ENCODE results near the gene CGB2. TPM values are rescaled to one million over a fixed set of nuclear protein-coding genes. Genes with fewer than 3 reads are reported as not detected.
"Not testable (repeated sequence)": the region's sequence is repeated elsewhere in the genome, so short reads cannot be mapped to it uniquely, and the experiment has no call there.

The CGB2 gene
- total RNA-seq, 2 donors from 2014 or later, result not detected

GRCh38 chr19:49017666-49018351, 13.9 kb upstream of the CGB2 start:
- peak; percentile 59 for ATAC-seq (replicated peaks)
- Mint-ChIP-seq H3K4me1 (peaks cover 15% of the 10 kb centered on the region), H3K27me3 (peaks cover 4% of the 10 kb centered on the region), H3K4me3 (peak overlapping the region; percentile 94), H3K36me3 (ENCODE audit: low read depth) (peaks cover 19% of the 10 kb centered on the region), H3K27ac (no peak overlapping the region), H3K9me3 (no peaks in the 10 kb centered on the region)

- Mint-ChIP-seq H3K27ac (peak overlapping the region; percentile 90), H3K4me3 (peak overlapping the region; percentile 94), H3K4me1 (peaks cover 15% of the 10 kb centered on the region), H3K36me3 (ENCODE audit: low read depth) (peaks cover 12% of the 10 kb centered on the region)
- not testable (repeated sequence) for H3K9me3 Mint-ChIP-seq, H3K27me3 Mint-ChIP-seq
- peak; percentile 11 for ATAC-seq (replicated peaks)
Observed at GRCh38 chr19:49018388-49019241, 13.1 kb upstream of the CGB2 start.

GRCh38 chr19:49019242-49019932, 12.3 kb upstream of the CGB2 start:
- peaks cover 15% of the 10 kb centered on the region for H3K4me1 Mint-ChIP-seq
- H3K4me3 Mint-ChIP-seq, result peak overlapping the region; percentile 94
- no peaks in the 10 kb centered on the region for H3K9me3 Mint-ChIP-seq
- H3K36me3 Mint-ChIP-seq (ENCODE audit: low read depth), result peaks cover 7% of the 10 kb centered on the region
- peaks cover 4% of the 10 kb centered on the region for H3K27me3 Mint-ChIP-seq
- H3K27ac Mint-ChIP-seq, result peak overlapping the region; percentile 90
- ATAC-seq (replicated peaks), result peak; percentile 63

DNA sequence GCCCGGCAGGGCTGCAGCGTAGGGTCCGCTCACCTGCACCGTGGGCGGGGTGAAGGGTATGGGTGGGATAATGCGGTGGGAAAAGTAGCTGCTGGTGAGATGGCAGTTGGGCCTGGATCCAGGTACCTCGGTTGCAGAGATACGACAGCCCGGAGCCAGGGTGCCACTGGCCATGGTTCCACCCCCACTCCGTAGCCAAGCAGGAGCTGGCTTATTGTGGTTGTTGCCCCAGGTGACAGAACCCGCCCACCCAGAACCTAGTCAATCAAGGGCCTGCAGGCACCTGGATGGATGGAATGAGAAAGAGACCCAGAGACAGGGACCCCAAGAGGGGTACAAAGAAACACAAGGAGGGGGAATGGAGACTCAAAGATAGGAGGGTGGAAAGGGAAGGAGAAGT, 11.3 kb upstream of the CGB2 start:
- Mint-ChIP-seq H3K9me3 (no peaks in the 10 kb centered on the region), H3K4me3 (peak overlapping the region; percentile 94), H3K27me3 (peaks cover 4% of the 10 kb centered on the region), H3K36me3 (ENCODE audit: low read depth) (no peaks in the 10 kb centered on the region), H3K4me1 (peaks cover 15% of the 10 kb centered on the region), H3K27ac (no peak overlapping the region)
- ATAC-seq (replicated peaks), result no peak

DNA sequence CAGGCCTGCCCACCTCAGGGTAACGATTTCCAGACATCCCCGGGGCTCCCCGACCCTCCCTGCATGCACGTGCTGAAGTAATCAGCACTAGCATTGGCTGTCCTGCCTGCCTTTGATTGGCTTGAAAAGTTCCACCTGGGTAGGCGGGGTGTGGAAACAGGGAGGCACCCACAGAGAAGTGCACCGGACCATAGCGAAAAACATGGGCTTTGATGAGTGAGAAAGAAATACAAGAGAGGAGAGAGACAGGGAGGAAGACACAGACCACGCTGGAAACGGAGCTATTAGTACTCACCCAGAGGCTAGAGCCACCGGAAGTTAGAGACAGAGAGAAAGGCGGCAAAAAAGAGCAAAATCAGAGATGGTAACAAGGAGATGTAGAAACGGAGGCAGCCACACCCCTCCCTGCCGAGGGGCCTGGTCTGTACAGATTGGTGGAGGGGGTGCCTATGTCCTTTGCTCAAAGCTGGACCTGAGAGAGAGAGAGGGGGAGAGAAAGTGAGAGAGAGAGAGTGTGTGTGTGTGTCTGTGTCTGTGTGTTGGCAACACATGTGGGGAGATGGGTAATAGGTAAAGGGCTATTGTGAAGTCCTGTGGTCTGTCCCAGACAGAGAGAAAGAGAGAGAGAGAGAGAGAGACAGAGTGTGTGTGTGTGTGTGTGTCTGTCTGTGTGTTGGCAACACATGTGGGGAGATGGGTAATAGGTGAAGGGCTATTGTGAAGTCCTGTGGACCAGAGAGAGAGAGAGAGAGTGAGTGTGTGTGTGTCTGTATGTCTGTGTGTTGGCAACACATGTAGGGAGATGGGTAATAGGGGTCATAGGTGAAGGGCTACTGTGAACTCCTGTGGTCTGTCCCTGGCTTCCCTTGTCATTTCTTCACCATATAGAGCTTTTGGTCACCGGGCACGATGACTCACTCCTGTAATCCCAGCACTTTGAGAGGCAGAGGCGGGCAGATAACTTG, 10.5 kb upstream of the CGB2 start:
- H3K4me3 Mint-ChIP-seq, result peak overlapping the region; percentile 94
- peak; percentile 58 for ATAC-seq (replicated peaks)

GRCh38 chr19:49022116-49022515, 9.6 kb upstream of the CGB2 start:
- ATAC-seq (replicated peaks), result no peak
- H3K9me3 Mint-ChIP-seq, result no peaks in the 10 kb centered on the region
- H3K4me1 Mint-ChIP-seq, result peaks cover 15% of the 10 kb centered on the region
- H3K27me3 Mint-ChIP-seq, result peaks cover 4% of the 10 kb centered on the region
- no peaks in the 10 kb centered on the region for H3K36me3 Mint-ChIP-seq (ENCODE audit: low read depth)
- no peak overlapping the region for H3K4me3 Mint-ChIP-seq
- H3K27ac Mint-ChIP-seq, result no peak overlapping the region

More for the DNA sequence above, 10.5 kb upstream of the CGB2 start:
- H3K9me3 Mint-ChIP-seq, result no peaks in the 10 kb centered on the region
- H3K27ac Mint-ChIP-seq, result no peak overlapping the region
- no peaks in the 10 kb centered on the region for H3K36me3 Mint-ChIP-seq (ENCODE audit: low read depth)
- peaks cover 15% of the 10 kb centered on the region for H3K4me1 Mint-ChIP-seq
- H3K27me3 Mint-ChIP-seq, result peaks cover 4% of the 10 kb centered on the region

DNA sequence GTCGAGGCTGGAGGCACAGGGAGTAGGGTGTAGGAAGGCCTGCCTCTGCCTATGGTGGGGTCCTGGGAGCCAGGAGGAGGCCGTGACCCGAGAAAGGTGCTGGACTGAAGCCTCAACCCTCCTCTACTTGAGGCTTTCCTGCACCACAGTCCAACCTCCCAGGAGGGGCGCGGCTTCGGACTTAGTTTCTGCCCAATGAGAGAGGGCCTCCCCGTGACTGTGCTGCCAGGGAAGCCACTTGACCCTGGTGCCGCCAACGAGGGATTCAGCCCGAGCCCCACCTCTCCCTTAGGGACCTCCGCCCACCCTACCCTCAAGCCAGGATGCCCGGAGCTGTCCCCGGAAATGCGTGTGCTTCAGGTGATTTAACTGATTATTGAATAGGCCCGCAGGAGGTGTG, 7.5 kb upstream of the CGB2 start, which contains the start of gene CGB3:
CGB3 (minus strand) TSS at position 101 of the 400 bp plus-strand sequence. CDS start 362 bp downstream, outside the sequence.
- not testable (repeated sequence) for H3K27ac Mint-ChIP-seq; H3K27me3 Mint-ChIP-seq; ATAC-seq (replicated peaks); H3K36me3 Mint-ChIP-seq (ENCODE audit: low read depth); H3K9me3 Mint-ChIP-seq; H3K4me3 Mint-ChIP-seq
- peaks cover 11% of the 10 kb centered on the region for H3K4me1 Mint-ChIP-seq

- not testable (repeated sequence) for H3K9me3 Mint-ChIP-seq; H3K4me3 Mint-ChIP-seq; H3K27ac Mint-ChIP-seq; H3K4me1 Mint-ChIP-seq; H3K36me3 Mint-ChIP-seq (ENCODE audit: low read depth); ATAC-seq (replicated peaks); H3K27me3 Mint-ChIP-seq
Observed at GRCh38 chr19:49025088-49025487, 6.6 kb upstream of the CGB2 start.

- not testable (repeated sequence) for H3K36me3 Mint-ChIP-seq (ENCODE audit: low read depth); H3K4me1 Mint-ChIP-seq; H3K4me3 Mint-ChIP-seq; H3K9me3 Mint-ChIP-seq; H3K27me3 Mint-ChIP-seq; H3K27ac Mint-ChIP-seq; ATAC-seq (replicated peaks)
Observed at GRCh38 chr19:49025599-49025998, 6.1 kb upstream of the CGB2 start.

DNA sequence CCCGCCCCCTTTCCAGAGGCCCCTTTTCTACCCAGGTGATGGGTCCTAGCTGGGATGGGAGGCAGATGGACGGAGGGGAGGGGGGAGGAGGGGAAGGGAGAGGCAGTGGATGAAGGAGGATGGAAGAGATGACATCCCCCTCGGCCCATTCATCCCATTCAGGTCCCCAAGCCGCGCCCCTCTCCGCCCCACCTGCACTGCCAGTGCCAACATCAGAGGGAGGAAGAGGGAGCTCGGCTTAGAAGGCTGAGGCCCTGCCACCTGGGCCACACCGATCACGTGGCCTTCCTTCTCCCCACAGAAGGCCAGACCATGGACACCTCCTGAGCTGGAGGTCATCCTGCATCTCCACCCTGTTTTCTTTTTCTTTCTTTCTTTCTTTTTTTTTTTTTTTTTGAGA, 3.0 kb upstream of the CGB2 start:
- ATAC-seq (replicated peaks); H3K4me3 Mint-ChIP-seq; H3K9me3 Mint-ChIP-seq; H3K36me3 Mint-ChIP-seq (ENCODE audit: low read depth); H3K27me3 Mint-ChIP-seq; H3K4me1 Mint-ChIP-seq; H3K27ac Mint-ChIP-seq: not testable (repeated sequence)

DNA sequence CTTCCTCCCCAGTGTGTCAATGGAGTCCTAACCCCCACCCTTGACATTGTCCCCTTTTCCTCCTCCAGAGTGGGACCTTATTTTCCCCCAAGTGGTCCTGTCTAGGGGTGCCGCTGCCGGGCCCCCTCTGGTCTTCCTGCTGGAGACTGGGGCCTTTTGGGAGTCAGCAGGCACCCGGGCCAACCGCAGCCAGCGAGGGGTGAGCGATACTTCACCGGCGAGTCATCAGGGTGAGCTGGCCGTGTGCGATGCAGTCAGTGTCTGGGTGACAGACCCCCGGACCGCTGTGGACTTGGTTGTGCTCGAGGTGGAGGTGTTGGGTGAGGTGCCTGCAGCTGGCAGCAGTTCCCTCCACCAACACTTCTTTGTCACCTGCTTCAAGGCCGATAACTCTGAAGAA, 1.9 kb upstream of the CGB2 start:
- H3K9me3 Mint-ChIP-seq; H3K36me3 Mint-ChIP-seq (ENCODE audit: low read depth); H3K4me3 Mint-ChIP-seq; H3K4me1 Mint-ChIP-seq; H3K27me3 Mint-ChIP-seq; ATAC-seq (replicated peaks); H3K27ac Mint-ChIP-seq: not testable (repeated sequence)

DNA sequence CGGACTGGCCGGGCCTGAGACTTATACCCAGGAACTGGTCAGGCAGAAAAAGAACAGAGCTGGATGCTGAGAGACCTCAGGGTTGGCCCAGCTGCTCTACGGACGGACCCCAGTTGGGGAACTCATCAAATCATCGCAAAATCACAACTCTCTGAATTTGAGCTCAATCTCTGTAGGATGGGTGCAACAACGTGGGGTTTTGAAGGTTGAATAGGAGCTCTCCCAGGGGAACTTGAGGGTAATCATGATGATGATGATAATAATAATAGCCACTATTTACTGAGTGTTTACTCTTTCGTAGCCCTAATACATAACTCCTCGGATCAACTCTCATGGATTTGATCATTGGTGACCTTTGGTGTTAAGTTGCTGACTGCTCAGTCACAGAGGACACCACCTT, 1.4 kb upstream of the CGB2 start:
- H3K4me3 Mint-ChIP-seq; H3K27me3 Mint-ChIP-seq; H3K4me1 Mint-ChIP-seq; ATAC-seq (replicated peaks); H3K36me3 Mint-ChIP-seq (ENCODE audit: low read depth); H3K9me3 Mint-ChIP-seq; H3K27ac Mint-ChIP-seq: not testable (repeated sequence)

- not testable (repeated sequence) for H3K27ac Mint-ChIP-seq; H3K4me1 Mint-ChIP-seq; H3K9me3 Mint-ChIP-seq; H3K36me3 Mint-ChIP-seq (ENCODE audit: low read depth); H3K4me3 Mint-ChIP-seq; H3K27me3 Mint-ChIP-seq
- peak; percentile 62 for ATAC-seq (replicated peaks)
Observed at GRCh38 chr19:49036815-49037214, 5.1 kb downstream of the CGB2 start, which contains the start of gene CGB1. TSS of gene CGB1 (minus strand) at chr19:49036895. CDS start at chr19:49036711, 184 bp downstream.

DNA sequence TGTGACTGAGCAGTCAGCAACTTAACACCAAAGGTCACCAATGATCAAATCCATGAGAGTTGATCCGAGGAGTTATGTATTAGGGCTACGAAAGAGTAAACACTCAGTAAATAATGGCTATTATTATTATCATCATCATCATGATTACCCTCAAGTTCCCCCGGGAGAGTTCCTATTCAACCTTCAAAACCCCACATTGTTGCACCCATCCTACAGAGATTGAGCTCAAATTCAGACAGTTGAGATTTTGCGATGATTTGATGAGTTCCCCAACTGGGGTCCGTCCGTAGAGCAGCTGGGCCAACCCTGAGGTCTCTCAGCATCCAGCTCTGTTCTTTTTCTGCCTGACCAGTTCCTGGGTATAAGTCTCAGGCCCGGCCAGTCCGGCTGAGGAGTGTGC, 6.4 kb downstream of the CGB2 start:
- not testable (repeated sequence) for H3K36me3 Mint-ChIP-seq (ENCODE audit: low read depth); H3K27ac Mint-ChIP-seq; H3K9me3 Mint-ChIP-seq

More for the DNA sequence above, 6.4 kb downstream of the CGB2 start:
- not testable (repeated sequence) for ATAC-seq (replicated peaks); H3K27me3 Mint-ChIP-seq; H3K4me1 Mint-ChIP-seq; H3K4me3 Mint-ChIP-seq

Data from activated T-helper 17 cell treated with anti-CD3 and anti-CD28 coated beads, Interleukin-2, amount 50 U/mL, for 72 hours (primary cell).